ENCODE measurements around the gene LCNL1.

The LCNL1 gene

GRCh38 chr9:136947028-136947891, 35.5 kb upstream of the LCNL1 start:
- DNase-seq = no peak

- DNase-seq = no peak
Observed at GRCh38 chr9:136947955-136948510, 34.8 kb upstream of the LCNL1 start.

- DNase-seq = no peak
Observed at GRCh38 chr9:136949239-136949816, 33.5 kb upstream of the LCNL1 start.

- DNase-seq = peak; percentile 76
Observed at GRCh38 chr9:136949817-136950655, 32.8 kb upstream of the LCNL1 start.

GRCh38 chr9:136950656-136951276, 32.0 kb upstream of the LCNL1 start:
- no peak for DNase-seq

GRCh38 chr9:136951541-136952320, 31.1 kb upstream of the LCNL1 start, which contains the start of gene LCN12:
TSS of gene LCN12 (plus strand) at chr9:136952273. CDS start at chr9:136952328, 55 bp downstream.
- DNase-seq = no peak

GRCh38 chr9:136952321-136952850, 30.4 kb upstream of the LCNL1 start:
- no peak for DNase-seq

GRCh38 chr9:136952876-136953770, 29.7 kb upstream of the LCNL1 start:
- no peak for DNase-seq

GRCh38 chr9:136953771-136954269, 29.0 kb upstream of the LCNL1 start:
- DNase-seq = no peak

- no peak for DNase-seq
Observed at GRCh38 chr9:136954270-136955083, 28.3 kb upstream of the LCNL1 start.

GRCh38 chr9:136955202-136955942, 27.4 kb upstream of the LCNL1 start:
- no peak for DNase-seq

- no peak for DNase-seq
Observed at GRCh38 chr9:136955943-136956335, 26.9 kb upstream of the LCNL1 start.

GRCh38 chr9:136956604-136957003, 26.2 kb upstream of the LCNL1 start:
- no peak for DNase-seq

- no peak for DNase-seq
Observed at GRCh38 chr9:136957461-136957860, 25.3 kb upstream of the LCNL1 start.

- DNase-seq = no peak
Observed at GRCh38 chr9:136957901-136958300, 24.9 kb upstream of the LCNL1 start.

GRCh38 chr9:136958473-136958872, 24.3 kb upstream of the LCNL1 start:
- DNase-seq = no peak

- no peak for DNase-seq
Observed at GRCh38 chr9:136958898-136959850, 23.6 kb upstream of the LCNL1 start.

All from KG1 (cell line).